ENCODE measurements around the gene KREMEN1.

Gene KREMEN1

DNA sequence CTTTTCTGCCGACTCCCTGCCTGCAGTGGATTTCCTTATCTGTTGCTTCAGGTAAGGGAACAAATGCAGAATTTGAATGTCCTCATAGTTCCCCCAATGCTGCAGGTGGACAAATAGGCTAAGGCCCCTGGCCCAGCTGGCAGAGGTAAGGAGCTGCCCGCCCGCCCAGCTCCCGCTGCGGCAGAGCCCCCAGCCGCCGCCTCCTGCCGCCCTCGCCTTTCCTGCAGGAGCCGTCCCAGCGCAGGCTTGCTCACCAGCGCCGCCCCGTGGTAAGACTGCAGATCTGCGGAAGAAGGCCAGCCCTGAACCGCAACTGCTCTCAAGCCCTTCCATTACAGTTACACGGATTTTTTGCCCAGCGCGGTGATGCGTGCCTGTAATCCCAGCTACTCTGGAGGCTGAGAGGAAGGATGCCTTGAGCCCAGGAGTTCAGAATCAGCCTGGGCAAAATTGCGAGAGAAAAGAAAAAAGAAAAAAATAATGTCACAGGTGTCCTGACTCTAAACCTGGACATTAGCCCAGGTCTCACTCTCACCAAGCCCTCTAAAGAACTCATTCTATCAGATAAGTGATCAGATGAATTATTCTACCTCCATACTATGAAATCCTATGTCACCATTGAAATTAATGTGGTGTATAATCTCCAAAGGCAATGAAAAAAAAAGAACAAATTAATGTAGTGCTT, 81.7 kb downstream of the KREMEN1 start:
- DNase-seq, result peak; percentile 67

DNA sequence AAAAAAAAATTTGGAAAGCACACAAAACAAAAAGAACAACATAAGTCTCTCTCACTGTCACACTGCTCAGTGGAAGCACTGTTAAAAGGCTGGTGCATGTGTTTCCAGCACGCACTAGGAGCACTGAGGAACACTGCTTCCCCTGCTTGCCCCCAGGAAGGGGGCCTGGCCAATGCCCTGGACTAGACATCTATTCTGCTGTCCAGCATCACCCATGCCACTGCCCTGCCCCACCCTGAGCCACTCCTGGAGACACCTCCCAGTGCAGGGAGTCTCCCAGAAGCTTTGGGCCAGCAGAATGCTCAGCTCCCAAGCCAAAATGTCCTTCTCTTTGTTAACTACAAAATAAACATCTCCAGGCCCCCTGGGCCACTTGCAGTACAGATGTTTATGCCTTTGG, 83.1 kb downstream of the KREMEN1 start:
- no peak for DNase-seq

DNA sequence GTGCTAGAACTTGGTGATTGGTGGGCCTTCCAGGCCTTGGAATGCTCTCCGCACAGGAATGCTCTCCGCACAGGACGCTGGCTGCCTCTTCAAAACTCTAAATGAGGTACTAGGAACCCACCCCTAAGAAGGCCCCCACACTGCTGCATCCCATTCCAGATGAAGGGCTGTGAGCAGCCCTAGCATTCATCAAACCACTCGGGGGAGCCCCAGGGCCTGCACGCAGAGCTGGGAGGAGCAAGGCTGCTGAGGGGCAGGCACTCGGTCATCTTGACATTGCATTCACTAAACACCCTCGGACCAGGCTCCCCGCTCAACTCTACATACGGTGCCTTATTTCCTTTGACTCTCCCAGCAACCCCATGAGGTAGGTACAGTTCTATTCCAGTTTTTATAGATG, 83.7 kb downstream of the KREMEN1 start:
- no peak for DNase-seq

DNA sequence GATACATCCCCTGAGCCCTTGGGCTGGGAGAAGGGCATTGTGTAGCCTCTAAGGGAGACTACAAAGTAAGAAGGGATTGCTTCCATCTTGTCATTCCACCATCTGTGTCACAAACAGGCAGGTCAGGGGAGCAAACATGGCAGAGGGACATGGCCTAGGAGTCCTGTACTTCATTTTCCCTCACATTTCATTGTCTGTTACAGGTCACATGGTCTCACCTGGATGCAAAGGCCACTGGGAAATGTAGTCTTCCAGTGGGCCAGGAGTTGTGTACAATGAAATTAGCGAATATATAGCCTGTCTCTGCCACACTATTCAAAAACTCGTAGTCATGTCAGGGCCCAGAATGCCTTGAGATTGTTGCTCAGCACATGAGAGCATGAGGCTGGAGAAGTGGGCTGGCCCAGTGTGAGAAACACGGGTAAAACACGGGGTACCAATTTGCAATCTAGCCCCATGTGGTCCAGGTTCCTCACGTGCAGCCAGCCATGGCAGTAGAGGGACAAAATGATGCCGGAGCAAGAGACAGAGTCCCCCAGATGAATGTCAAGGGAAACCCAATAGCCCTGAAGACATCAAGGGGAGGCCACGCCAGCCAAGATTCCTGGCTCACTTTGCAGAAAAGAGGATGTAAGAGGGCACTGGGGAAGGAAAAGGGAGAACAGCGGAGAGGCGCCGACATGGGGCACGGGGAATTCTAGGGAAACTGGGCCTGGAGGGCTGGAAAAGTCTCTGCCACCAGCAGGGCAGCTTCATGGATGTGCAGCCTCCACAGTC, 85.1 kb downstream of the KREMEN1 start:
- no peak for DNase-seq

DNA sequence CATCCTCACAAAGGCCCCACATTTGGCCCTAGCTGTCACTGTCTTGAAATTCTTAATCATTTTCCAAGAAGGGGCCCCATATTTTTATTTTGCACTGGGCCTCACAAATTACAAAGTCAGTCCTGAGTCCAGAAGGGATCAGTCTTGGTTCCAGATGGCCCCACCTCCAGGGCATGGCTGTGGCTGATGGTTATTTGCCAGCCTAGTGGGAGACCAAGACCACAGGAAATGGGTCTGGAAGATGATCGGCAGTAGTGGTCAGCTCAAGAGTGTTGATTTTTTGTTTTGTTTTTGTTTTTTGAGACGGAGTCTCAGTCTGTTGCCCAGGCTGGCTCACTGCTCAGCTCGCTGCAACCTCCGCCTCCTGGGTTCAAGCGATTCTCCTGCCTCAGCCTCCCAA, 85.7 kb downstream of the KREMEN1 start:
- no peak for DNase-seq

DNA sequence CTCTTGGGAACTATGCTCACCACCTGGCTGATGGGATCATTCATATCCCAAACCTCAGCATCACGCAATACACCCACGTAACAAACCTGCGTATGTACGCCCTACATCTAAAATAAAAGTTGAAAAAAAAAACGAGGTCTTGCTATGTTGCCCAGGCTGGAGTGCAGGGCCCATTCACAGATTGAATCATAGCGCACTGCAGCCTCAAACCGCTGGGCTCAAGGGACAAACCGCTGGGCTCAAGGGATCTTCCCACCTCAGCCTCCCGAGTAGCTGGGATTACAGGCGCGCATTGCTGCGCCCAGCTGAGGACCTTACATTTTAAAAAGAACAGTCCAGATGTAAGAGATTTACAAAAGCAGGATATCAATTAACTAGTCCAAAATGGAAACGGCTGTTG, 91.0 kb downstream of the KREMEN1 start:
- no peak for DNase-seq

DNA sequence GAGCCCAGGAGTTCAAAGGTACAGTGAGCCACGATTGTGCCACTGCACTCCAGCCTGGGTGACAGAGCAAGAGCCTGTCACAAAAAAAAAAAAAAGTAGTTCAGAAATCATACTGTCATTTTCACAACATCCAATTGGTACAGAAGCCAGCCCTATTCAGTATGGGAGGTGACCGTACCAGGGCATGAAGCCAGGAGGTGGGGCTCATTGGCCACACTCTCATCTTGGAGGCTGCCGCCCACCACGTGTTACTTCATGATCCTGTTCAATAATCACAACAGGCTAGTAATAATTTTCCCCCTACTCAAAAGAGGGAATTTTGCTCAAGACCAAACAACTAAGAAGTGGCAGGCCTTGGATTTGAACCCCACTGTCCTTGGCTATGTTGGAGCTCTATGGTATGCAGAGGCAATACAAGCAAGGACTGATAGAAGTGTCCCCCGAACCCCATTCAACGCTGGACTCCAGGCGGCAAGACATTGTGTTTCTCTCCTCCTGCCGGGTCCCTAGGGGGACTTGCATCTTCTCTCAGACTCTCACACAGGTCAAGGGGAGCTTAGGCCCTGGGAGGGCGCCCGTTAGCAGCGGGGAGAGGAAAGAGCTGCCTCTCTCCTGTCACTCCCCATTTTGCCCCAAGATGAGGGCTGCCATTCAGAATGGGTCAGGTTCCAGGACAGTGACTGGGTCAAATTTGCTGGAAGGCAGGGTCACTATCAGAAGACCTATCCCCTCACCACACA, 92.7 kb downstream of the KREMEN1 start:
- no peak for DNase-seq

DNA sequence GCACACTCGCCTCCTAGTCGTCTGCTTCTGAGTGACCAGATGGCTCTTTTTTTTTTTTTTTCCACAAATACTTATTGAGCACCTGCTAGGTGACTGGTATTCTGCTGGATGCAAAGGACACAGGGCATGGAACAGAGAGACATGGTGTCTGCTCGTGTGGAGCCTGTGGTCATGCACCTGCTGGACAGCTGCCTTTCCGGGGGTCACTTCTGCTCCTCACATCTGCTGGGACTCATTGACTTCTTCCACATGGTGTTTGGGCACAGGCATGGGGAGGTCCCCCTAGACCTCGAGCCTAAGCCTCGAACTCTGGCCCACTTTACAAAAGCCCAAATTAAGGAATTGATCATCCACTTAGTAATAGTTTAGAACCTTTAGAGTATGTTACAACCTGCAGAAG, 93.3 kb downstream of the KREMEN1 start:
- DNase-seq, result no peak

DNA sequence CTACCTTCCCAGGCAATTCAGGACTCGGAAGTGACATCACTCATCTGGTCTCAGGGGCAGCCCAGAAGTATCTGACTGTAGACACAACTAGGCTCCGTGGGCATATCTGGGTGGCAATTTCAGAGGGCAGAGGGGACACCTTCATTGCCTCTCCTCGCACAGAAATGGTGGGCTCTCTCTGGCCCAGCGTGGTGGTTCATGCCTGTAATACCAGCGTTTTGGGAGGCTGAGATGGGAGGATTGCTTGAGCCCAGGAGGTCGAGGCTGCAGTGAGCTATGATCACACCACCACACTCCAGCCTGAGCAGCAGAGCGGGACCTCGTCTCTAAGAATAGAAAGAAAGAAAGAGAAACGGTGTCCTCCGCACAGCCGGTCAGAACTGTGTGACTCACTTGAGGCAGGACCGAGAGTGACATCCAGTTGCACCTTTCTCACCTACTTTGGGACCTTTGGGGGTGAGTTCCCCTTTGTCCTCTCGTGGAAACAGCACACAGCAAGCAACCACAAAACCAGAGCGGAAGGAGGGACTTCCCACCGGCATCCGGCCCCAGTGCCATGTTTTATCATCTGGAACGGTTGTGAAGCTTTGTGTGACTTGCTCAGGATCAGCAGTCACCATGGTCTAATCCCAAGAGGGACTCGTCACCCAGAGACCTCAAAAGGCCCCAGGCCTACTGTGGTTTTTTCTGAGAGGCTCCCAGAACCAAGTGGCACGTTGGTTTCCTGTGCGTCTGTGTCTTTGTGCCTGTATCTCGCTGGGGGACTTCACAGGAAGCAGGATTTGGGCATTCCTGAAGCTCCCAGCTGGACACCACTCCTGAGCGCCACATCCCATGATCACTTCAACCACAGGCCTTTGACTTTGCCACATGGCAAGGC, 94.4 kb downstream of the KREMEN1 start:
- no peak for DNase-seq

DNA sequence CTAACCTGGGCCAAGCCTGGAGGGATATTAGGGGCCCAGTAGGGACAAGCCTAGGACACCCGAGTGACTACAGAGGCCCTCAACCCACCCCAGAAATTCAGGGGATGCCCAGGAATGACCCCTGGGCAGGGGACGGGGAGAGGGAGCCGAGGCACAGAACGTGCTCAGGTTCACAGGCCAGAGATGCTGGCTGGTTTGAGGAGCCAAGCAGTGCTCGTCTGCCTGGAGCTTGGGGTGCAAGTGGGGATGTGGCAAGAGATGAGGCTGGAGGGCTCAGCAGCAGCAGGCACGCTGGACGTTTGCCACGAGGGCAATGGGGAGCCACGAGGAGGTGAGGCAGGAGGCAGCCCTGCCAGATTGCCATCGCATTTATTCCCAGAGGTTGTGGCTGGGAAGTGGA, 98.9 kb downstream of the KREMEN1 start:
- DNase-seq, result no peak

DNA sequence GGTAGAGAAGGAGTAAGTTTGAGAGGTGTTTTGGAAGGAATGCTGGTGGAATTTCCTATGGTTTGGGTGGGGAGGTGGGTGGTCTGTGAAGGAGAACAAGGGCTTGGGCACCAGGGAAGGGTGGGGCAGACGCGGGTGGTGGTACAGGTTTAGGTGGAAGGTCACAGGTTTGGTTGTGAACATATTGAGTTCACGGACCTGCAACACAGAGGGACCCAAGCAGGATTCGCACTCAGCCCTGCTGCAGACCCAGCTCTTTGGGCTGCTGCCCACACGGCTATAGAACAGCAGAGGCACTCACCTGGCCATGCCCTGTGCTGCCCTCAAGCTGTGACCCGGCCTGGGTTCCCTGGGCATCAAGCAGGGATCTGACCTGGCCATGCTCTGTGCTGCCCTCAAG, 99.4 kb downstream of the KREMEN1 start:
- no peak for DNase-seq

DNA sequence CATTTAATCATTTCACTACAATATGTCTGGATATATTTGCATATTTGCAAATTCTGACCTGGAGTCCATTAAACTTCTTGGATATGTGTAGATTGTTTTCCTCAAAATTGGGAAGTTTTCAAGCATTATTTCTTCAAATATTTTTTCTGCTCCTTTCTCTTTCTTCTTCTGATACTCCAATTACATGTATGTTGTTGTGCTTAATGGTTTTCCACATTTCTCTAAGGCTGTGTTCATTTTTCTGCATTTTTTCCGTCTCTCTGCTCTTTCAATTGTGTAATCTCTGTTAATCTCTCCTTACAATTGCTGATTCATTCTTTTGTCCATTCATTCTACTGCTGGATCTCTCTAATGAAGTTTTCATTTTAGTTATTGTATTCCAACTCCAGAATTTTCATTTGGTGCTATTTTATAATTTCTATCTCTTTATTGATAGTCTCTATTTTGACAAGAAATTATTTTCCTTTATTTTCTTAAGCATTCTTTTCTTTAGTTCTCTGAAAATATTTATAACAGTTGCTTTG, 102.5 kb downstream of the KREMEN1 start:
- DNase-seq, result no peak

DNA sequence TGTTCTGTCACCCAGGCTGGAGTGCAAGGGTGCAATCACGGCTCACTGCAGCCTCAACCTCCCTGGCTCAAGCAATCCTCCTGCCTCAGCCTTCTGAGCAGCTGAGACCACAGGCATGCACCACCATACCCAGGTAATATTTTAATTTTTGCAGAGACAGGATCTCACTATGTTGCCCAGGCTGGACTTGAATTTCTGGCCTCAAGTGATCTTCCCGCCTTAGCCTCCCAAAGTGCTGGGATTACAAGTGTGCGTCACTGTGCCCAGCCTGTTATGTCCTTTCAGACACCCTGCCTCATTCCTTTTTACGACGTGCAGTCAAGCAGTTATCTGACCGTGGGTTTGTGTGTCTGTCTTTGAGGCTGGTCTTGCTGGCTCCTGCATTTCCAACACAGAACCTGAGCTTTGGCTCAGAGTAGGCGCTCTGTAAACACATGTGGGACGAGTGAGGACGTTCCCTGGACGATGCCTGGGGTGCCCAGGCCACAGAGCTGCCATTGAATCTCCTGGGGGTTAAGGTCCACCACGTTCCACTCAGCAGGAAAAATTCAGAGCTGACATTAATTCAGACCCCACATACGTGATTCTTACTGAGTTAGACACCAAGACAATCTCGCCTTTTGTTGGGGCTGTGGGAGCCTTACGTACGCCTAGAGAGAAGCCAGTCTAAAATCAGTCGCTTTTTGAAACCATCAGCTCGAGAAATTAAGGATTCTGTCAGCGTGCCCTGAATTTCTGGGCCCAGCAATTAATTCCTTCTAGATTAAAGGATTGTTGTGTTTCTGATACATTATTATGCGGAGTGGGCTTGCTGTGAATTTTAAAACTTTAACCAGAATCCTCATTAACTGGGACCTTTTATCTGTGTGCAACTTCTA, 111.4 kb downstream of the KREMEN1 start:
- DNase-seq, result no peak

DNA sequence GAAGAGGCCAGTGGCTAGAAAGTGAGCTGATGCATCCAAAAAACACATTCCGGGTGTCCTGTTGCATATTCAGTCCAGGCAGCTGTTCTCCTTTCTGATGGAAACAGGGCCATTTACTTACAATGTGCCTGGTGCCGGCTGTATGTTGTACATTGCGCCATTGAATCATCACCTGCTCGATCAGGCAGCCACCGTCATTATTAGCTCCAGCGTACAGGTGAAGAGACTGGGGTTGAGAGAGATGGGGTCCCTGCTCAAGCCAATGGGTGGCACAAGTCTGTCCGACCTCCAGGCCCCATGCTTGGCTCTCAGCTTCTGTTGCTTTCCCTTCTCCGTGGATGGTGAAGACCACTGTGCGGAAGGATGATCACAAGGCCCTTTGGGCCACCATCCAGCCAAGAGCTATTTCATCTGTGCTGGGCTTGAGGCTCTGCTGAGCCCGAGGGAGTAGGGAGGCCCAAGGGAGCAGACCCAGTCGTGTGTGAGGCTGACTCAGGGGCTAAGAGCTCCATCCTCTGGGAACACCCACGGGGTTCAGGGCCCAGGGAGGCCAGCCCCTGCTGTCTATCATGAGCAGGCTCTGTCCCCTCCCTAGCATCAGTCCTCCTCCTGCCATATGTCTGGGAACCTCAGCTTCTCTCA, 112.1 kb downstream of the KREMEN1 start:
- DNase-seq, result no peak

DNA sequence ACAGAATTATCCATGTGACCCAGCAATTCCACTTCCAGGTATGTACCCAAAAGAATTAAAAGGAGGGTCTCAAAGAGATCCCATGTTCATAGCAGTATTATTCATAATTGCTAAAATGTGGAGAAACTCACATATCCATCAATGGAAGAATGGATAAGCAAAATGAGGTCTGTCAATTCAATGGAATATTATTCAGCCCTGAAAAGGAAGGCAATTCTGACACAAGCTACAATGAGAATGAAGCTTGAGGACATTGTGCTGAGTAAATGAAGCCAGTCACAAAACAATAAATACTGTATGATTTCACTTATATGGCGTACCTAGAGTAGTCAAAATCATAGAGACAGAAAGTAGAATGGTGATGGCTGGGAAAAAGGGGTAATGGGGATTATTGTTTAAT, 113.5 kb downstream of the KREMEN1 start:
- DNase-seq, result no peak

DNA sequence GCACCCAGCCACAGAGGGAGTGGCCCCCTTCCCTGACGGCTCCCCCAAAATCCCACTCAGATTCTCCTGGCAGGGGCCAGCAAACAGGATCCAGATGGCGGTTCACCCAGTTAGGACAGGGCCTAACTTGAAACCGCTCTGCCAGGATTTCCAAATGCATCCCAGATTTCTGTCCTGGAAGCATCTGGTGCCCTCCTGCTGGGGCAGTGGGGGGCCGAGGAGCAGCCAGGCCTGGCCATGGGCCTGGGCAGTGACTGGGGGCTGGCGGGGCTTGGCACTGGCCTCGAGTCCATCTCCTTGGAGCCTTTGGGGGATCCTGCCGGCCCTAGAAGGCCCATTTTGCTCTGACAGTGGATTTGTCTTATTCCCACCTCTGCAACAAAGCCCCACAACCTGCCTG, 115.0 kb downstream of the KREMEN1 start:
- no peak for DNase-seq

DNA sequence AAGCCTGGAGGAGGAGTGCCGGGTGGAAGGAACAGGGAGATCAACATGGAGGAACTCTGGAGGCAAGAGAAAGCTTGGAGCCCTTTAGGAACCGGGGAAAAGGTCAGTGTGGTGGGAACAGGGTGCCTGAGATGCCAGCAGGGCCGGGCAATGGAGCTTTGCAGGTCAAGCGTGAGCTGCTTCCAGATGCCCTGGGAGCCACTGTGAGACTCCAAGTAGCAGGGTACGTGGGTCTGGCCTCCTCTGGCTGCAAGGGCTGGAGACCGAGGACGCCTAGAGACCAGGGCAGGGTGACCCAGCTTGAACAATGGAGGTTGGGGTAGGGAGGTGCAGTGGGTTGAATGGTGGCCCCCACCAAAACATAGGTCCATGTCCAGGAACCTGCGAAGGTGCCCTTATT, 117.2 kb downstream of the KREMEN1 start:
- DNase-seq, result no peak

DNA sequence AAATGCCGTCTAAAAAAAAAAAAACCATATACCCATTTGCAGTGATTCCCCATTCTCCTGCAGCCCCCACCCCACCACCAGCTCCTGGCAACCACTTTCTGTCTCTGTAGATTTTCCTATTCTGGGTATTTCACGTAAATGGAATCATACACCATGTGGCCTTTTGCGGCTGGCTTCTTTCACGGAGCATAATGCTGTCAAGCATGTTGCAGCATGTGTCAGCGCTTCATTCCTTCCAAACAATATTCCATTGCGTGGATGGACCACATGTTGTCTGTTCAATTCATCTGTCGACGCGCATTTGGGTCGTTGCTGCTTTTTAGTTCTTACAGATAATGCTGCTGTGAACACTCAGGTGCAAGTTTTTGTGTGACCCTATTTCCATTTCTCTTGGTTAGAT, 118.1 kb downstream of the KREMEN1 start:
- DNase-seq, result no peak

DNA sequence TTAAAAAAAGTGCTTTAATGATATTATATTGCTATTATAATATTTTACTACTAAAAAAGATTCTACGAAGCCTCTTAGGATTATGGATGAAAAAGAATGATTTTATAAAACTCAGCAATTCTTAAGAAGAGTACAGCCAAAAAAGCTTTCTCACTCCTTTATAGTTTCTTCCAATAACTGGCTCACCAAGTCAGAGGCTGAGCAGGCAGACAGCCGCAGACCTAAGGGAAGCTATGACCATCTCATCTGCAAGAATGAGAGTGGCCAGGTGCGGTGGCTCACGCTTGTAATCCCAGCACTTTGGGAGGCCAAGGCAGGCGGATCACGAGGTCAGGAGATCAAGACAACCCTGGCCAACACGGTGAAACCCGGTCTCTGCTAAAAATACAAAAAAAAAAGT, 120.2 kb downstream of the KREMEN1 start:
- DNase-seq, result no peak

DNA sequence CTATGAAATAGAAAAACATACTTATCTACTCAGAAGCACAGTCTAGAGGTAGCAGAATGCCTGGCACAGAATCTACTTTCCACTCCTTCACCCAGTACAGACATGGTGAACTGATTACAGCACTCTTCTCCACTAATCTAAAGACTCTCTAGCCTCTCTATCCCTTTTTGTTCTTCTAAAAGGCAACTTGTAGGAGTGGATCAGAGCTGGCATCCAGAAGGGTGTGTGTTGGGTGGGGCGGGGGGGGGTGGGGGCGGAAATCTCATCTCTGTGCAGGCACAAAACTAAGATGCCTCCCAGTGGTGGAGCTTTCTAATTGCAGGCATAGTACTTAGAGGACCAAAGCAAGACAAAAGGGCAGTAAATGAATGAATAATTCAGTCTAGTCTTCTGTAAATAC, 121.3 kb downstream of the KREMEN1 start:
- DNase-seq, result no peak
